Keratinocyte (primary cell): ENCODE data around the gene SLITRK5. TPM values are rescaled to one million over a fixed set of nuclear protein-coding genes. Genes with fewer than 3 reads are reported as not detected.

Experiments
- DNase-seq: peaks from one replicate; pipeline ENCODE4 v3.0.0-alpha.2; 2011; ENCODE audit warnings: low read depth, missing footprints, low spot score
- FAIRE-seq: peaks from 2 replicates; lab custom pipeline; 2011; peaks lifted over from hg19 to GRCh38; lab: Jason Lieb, UNC
- H2AFZ ChIP-seq: 2 replicates; pipeline ENCODE4 v1.6.0; 2012; ENCODE audit warnings: low read length, control low read depth, inconsistent platforms; ENCODE audit not compliant: control insufficient read depth
- H3K27ac ChIP-seq: 2 replicates; pipeline ENCODE4 v1.5.1; 2011; ENCODE audit warnings: low read length; ENCODE audit not compliant: control insufficient read depth, insufficient read depth
- H3K27me3 ChIP-seq: 3 replicates; pipeline ENCODE4 v1.6.0; 2011; ENCODE audit warnings: low read length; ENCODE audit not compliant: control insufficient read depth, insufficient read depth; ENCODE audit errors: extremely low read depth
- H3K36me3 ChIP-seq, 2 experiments: 2 replicates in 1 of 2; 3 replicates in 1 of 2; pipeline ENCODE4 v1.5.1; 2011; ENCODE audit warnings: low read length in 2 of 2, mild to moderate bottlenecking in 1 of 2; ENCODE audit not compliant: control insufficient read depth in 2 of 2, insufficient read depth in 2 of 2; ENCODE audit errors: extremely low read depth in 1 of 2
- H3K4me1 ChIP-seq: 3 replicates; pipeline ENCODE4 v1.5.1; 2011; ENCODE audit warnings: low read length; ENCODE audit not compliant: control insufficient read depth, insufficient read depth; ENCODE audit errors: extremely low read depth
- H3K4me2 ChIP-seq: 3 replicates; pipeline ENCODE4 v1.6.0; 2011; ENCODE audit warnings: low read depth, low read length; ENCODE audit not compliant: control insufficient read depth, insufficient read depth; ENCODE audit errors: extremely low read depth
- H3K4me3 ChIP-seq, 3 experiments: fragments of 200-600 bp in 1 of 3; sonication (generic) in 1 of 3; 2 replicates in 2 of 3; 3 replicates in 1 of 3; pipeline ENCODE4 v1.5.1; 2011 to 2016; ENCODE audit warnings: low read length in 3 of 3, mild to moderate bottlenecking in 3 of 3, control low read depth in 2 of 3, inconsistent platforms in 1 of 3, low read depth in 1 of 3, mixed read lengths in 1 of 3, mixed run types in 1 of 3, moderate library complexity in 1 of 3; ENCODE audit not compliant: control insufficient read depth in 2 of 3, insufficient read depth in 2 of 3; ENCODE audit errors: extremely low read depth in 1 of 3
- H3K79me2 ChIP-seq: 2 replicates; pipeline ENCODE4 v1.6.0; 2012; ENCODE audit warnings: low read length; ENCODE audit not compliant: control insufficient read depth, insufficient read depth
- H3K9ac ChIP-seq: 3 replicates; pipeline ENCODE4 v1.6.0; 2011; ENCODE audit warnings: low read length; ENCODE audit not compliant: control insufficient read depth, insufficient read depth; ENCODE audit errors: extremely low read depth
- H3K9me1 ChIP-seq: 3 replicates; pipeline ENCODE4 v1.6.0; 2011; ENCODE audit warnings: low read length; ENCODE audit not compliant: control insufficient read depth, insufficient read depth; ENCODE audit errors: extremely low read depth
- H3K9me3 ChIP-seq: 2 replicates; pipeline ENCODE4 v1.5.1; 2012; ENCODE audit warnings: low read depth, low read length; ENCODE audit not compliant: control insufficient read depth
- H4K20me1 ChIP-seq: 3 replicates; pipeline ENCODE4 v1.6.0; 2011; ENCODE audit warnings: low read length; ENCODE audit not compliant: control insufficient read depth, insufficient read depth; ENCODE audit errors: extremely low read depth
- CTCF ChIP-seq, 3 experiments: IDR thresholded peaks in 1 of 3; conservative IDR thresholded peaks in 1 of 3; optimal IDR thresholded peaks in 1 of 3; 2 replicates in 2 of 3; 3 replicates in 1 of 3; pipeline versions ENCODE3 to v1.5.1; 2011; ENCODE audit warnings: low read length in 3 of 3, mild to moderate bottlenecking in 3 of 3, moderate library complexity in 2 of 3, control low read depth in 1 of 3, inconsistent platforms in 1 of 3; ENCODE audit not compliant: insufficient read depth in 2 of 3; ENCODE audit errors: extremely low read depth in 1 of 3
- EZH2 ChIP-seq: IDR thresholded peaks from one replicate; pipeline ENCODE4 v1.6.1; 2012; ENCODE audit warnings: inconsistent platforms, mild to moderate bottlenecking, low read length, moderate library complexity
- dilution Hi-C: fragments of 300-500 bp; cut with MboI; formaldehyde crosslinking; loops from one replicate; pipeline ENCODE4 v1.7.0; 2020; ENCODE audit warnings: low sequenced_read_pairs; ENCODE audit not compliant: extremely low pct_ligation_motif_present
- polyA plus RNA-seq, 5 experiments: library from polyadenylated mRNA; depleted of rRNA in 3 of 5; stranded (reverse) in 3 of 5; stranded (forward) in 1 of 5; unstranded in 1 of 5; fragments of >200 nt; gene quantifications; 1 replicate in 1 of 5; 2 replicates in 3 of 5; 3 replicates in 1 of 5; pipeline versions ENCODE4 v1.2.1 to v1.2.3, GENCODE V29; 2011 to 2012; ENCODE audit warnings: missing spikeins in 2 of 5, low read depth in 1 of 5, low replicate concordance in 1 of 5

The SLITRK5 gene
- polyA plus RNA-seq, 1 donor (not counting 4 experiments of a cell fraction or from before 2014, with no cell fraction given), result 0.01 TPM

- DNase-seq (no peak), FAIRE-seq (no peak)
- H3K27me3 ChIP-seq, result peaks cover 2% of the 10 kb centered on the region
- no peak overlapping the region for H3K4me2 ChIP-seq
- no peaks in the 10 kb centered on the region for H3K9me1 ChIP-seq
- H3K4me3 ChIP-seq, result no peak overlapping the region
- no peak overlapping the region for H2AFZ ChIP-seq
- dilution Hi-C loops, result no loop called here
- no peak overlapping the region for H3K27ac ChIP-seq
- no peaks in the 10 kb centered on the region for H3K36me3 ChIP-seq
- no peaks in the 10 kb centered on the region for H4K20me1 ChIP-seq
- peaks cover 7% of the 10 kb centered on the region for H3K4me1 ChIP-seq
- TF ChIP-seq EZH2, result no peak
- TF ChIP-seq CTCF (optimal IDR thresholded peaks at IDR 0.05 in 1 of 3, IDR thresholded peaks at IDR 0.05 in 1 of 3, conservative IDR thresholded peaks at IDR 0.05 in 1 of 3; ENCODE audit: extremely low read depth in 1 of 3, insufficient read depth in 2 of 3, low read length in 3 of 3), result no peak
- H3K9me3 ChIP-seq, result no peaks in the 10 kb centered on the region
- no peaks in the 10 kb centered on the region for H3K79me2 ChIP-seq
- H3K9ac ChIP-seq, result no peak overlapping the region
Observed at GRCh38 chr13:87666831-87667230, 4.3 kb upstream of the SLITRK5 start.

DNA sequence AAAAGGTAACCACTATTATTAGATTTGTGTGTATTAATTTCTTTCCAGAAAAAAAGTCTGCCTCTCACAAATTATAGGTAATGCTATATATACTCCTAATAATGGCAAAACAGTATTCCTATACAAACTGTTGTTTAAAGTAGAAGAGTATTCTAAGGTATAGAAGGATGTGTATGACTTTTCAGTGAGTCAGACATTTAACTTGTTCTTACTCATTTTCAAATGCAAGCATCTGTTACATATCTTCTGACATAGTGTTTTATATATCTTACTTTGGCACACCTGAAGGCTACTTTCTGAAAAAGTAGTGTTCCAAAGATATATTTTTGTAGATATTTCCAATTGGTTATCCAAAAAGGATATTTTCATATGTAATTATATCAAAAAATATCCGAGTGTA is 3.5 kb upstream of the SLITRK5 start:
- Histone ChIP-seq H3K4me1 (peaks cover 7% of the 10 kb centered on the region), H3K79me2 (no peaks in the 10 kb centered on the region), H3K9me1 (no peaks in the 10 kb centered on the region), H3K9me3 (no peaks in the 10 kb centered on the region), H3K4me3 (no peak overlapping the region), H3K9ac (no peak overlapping the region), H4K20me1 (no peaks in the 10 kb centered on the region), H3K27ac (no peak overlapping the region), H2AFZ (no peak overlapping the region), H3K36me3 (no peaks in the 10 kb centered on the region), H3K4me2 (no peak overlapping the region), H3K27me3 (peaks cover 8% of the 10 kb centered on the region)
- no peak for DNase-seq
- dilution Hi-C loops, result no loop called here
- TF ChIP-seq EZH2 (no peak), CTCF (optimal IDR thresholded peaks at IDR 0.05 in 1 of 3, IDR thresholded peaks at IDR 0.05 in 1 of 3, conservative IDR thresholded peaks at IDR 0.05 in 1 of 3; ENCODE audit: extremely low read depth in 1 of 3, insufficient read depth in 2 of 3, low read length in 3 of 3) (no peak)
- FAIRE-seq, result no peak
